GM20000 (cell line): ENCODE data around the gene OR9Q1.

Source experiments
- DNase-seq: peaks from one replicate; pipeline ENCODE4 v3.0.0; 2012; ENCODE audit warnings: low spot score
- CTCF ChIP-seq: IDR thresholded peaks from 2 replicates; pipeline ENCODE4 v1.5.1; 2012; ENCODE audit warnings: mild to moderate bottlenecking, control low read depth; ENCODE audit errors: extremely low read depth, missing control alignments

The OR9Q1 gene

GRCh38 chr11:58023435-58023931 lies at the start of gene OR9Q1:
TSS of gene OR9Q1 (plus strand) at chr11:58023881. CDS start at chr11:58179445, 155,564 bp downstream.
- no peak for TF ChIP-seq CTCF

GRCh38 chr11:57974132-57974531 lies 49.5 kb upstream of the OR9Q1 start:
- TF ChIP-seq CTCF: no peak
- no peak for DNase-seq

More at GRCh38 chr11:58023435-58023931, at the start of gene OR9Q1:
- DNase-seq: no peak

GRCh38 chr11:57974848-57975601 lies 48.7 kb upstream of the OR9Q1 start:
- DNase-seq: no peak
- TF ChIP-seq CTCF: no peak

GRCh38 chr11:57977709-57978108 lies 46.0 kb upstream of the OR9Q1 start:
- TF ChIP-seq CTCF: no peak
- DNase-seq: no peak

GRCh38 chr11:57978686-57979531 lies 44.8 kb upstream of the OR9Q1 start:
- no peak for DNase-seq
- no peak for TF ChIP-seq CTCF

GRCh38 chr11:57979532-57980079 lies 44.1 kb upstream of the OR9Q1 start:
- no peak for DNase-seq
- TF ChIP-seq CTCF: no peak

- no peak for TF ChIP-seq CTCF
- DNase-seq: no peak
These were observed 43.5 kb upstream of the OR9Q1 start for GRCh38 chr11:57980201-57980600.
